SU-DHL-6 (cell line): ENCODE measurements around the gene CARMIL1.

Experiments
- EZH2phosphoT487 ChIP-seq: fragments of 200-600 bp; sonication (generic), shearing (Covaris generic); conservative IDR thresholded peaks from 2 replicates; pipeline ENCODE4 v1.6.1; 2018; ENCODE audit warnings: mild to moderate bottlenecking, antibody characterized with exemption, low read length, moderate library complexity, mixed read lengths
- TF ChIP-seq, protein P1 (sequence below): fragments of 200-600 bp; sonication (generic); IDR thresholded peaks from one replicate; pipeline ENCODE4 v1.5.1; 2017; ENCODE audit warnings: antibody characterized with exemption, mild to moderate bottlenecking, low read length, moderate library complexity; ENCODE audit not compliant: insufficient read depth, poor library complexity, severe bottlenecking

DNA sequence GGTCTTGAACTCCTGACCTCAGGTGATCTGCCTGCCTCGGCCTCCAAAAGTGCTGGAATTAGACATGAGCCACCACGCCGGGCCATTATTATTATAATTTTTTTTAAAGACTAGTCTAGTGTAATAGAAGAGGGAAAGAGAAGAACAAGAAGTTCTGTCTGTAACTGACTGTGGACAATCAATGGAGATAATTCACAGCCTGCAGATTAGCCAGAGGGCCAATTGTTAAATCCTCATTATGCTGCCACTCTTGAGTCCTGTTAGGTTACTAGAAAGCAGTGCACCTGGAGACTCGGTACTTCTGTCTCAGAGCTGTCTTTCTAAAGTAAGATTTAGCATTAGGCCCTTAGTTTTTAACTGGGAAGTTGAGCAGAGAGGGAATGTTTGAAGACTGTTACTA, 37.5 kb downstream of the CARMIL1 start:
- TF ChIP-seq, protein P1, sequence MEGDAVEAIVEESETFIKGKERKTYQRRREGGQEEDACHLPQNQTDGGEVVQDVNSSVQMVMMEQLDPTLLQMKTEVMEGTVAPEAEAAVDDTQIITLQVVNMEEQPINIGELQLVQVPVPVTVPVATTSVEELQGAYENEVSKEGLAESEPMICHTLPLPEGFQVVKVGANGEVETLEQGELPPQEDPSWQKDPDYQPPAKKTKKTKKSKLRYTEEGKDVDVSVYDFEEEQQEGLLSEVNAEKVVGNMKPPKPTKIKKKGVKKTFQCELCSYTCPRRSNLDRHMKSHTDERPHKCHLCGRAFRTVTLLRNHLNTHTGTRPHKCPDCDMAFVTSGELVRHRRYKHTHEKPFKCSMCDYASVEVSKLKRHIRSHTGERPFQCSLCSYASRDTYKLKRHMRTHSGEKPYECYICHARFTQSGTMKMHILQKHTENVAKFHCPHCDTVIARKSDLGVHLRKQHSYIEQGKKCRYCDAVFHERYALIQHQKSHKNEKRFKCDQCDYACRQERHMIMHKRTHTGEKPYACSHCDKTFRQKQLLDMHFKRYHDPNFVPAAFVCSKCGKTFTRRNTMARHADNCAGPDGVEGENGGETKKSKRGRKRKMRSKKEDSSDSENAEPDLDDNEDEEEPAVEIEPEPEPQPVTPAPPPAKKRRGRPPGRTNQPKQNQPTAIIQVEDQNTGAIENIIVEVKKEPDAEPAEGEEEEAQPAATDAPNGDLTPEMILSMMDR = no peak
- no peak for TF ChIP-seq EZH2phosphoT487
